Epithelial cell of prostate (primary cell): ENCODE results near the gene TSSK2.
"Not testable (repeated sequence)": the region's sequence is repeated elsewhere in the genome, so short reads cannot be mapped to it uniquely, and the experiment has no call there.

Experiments used
- DNase-seq: peaks from one replicate; pipeline ENCODE4 v3.0.0-alpha.2; 2011; ENCODE audit warnings: low read depth, low spot score
- H3K27ac ChIP-seq: fragments of 450-650 bp; 2 replicates; pipeline ENCODE4 v1.5.1; 2017; ENCODE audit warnings: mild to moderate bottlenecking

The TSSK2 gene

DNA sequence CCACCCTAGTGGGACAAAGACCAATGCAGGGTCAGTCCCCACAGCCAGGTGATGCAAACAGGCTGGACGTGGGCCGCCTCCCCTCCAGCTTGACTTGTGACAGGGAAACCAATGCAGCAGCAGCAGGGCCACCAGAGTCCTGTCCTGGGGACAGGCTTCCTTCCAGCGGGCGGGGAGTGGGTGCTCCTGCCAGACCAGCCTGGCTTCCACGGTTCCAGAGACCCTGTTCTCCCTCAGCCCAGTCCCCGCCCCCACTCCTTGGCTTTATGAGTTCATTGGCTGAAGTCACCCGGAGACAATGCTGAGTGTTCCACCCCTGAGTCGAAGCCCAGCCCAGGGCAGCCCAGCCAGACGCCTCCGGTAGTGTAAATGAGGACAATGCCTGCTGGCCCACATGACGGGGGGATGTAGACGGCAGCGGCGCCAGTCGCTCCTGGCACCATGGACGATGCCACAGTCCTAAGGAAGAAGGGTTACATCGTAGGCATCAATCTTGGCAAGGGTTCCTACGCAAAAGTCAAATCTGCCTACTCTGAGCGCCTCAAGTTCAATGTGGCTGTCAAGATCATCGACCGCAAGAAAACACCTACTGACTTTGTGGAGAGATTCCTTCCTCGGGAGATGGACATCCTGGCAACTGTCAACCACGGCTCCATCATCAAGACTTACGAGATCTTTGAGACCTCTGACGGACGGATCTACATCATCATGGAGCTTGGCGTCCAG, at the start of gene TSSK2:
TSS of gene TSSK2 (plus strand) at position 350 of the 726 bp plus-strand sequence. CDS start at position 442, 92 bp downstream.
- H3K27ac ChIP-seq = peak within 1 kb of the TSS; percentile 54
- no peak for DNase-seq

DNA sequence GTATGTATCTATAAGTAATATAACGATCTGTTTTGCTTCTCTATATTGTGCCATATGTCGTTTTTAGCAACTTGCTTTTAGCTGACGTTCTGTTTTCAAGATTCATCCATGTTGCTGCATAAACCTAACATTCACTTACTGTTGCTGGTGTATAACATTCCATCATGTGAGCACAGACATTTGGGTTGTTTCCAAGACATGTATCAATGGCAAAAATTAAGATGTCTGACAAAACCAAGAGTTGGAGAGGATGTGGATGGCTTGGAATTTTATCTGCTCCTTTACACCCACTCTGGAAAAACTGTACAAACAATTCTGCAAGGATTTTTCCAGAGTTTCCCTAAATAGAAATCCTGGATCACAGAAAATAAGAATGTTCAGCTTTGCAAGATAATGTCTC, 49.8 kb upstream of the TSSK2 start:
- H3K27ac ChIP-seq = no peak overlapping the region
- DNase-seq = no peak

DNA sequence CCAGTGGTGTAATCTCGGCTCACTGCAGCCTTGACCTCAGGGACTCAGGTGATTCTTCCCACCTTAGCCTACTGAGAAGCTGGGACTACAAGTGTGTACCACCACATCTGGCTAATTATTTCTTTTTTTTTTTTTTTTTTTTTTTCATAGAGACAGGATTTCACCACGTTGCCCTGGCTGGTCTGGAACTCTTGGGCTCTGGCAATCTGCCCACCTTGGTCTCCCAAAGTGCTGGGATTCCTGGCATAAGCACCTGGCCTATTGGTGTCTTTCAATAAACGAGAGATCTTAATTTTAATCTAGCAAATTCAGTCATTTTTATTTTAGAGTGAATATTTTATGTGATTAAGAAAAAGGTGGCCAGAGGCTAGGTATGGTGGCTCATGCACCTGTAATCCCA, 49.0 kb upstream of the TSSK2 start:
- no peak overlapping the region for H3K27ac ChIP-seq
- no peak for DNase-seq

DNA sequence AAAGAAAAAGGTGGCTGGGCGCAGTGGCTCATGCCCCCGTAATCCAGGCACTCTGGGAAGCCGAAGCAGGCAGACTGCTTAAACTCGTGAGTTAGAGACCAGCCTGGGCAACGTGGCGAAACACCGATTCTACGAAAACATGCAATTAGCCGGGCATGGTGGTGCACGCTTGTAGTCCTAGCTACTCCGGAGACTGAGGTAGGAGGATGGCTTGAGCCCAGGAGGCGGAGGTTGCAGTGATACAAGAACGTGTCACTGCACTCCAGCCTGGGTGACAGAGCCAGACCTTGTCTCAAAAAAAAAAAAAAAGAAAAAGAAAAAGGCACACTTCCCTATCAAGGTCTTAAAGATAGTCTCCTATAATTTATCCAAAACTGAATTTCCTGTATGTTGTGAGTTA, 48.3 kb upstream of the TSSK2 start:
- no peak for DNase-seq

DNA sequence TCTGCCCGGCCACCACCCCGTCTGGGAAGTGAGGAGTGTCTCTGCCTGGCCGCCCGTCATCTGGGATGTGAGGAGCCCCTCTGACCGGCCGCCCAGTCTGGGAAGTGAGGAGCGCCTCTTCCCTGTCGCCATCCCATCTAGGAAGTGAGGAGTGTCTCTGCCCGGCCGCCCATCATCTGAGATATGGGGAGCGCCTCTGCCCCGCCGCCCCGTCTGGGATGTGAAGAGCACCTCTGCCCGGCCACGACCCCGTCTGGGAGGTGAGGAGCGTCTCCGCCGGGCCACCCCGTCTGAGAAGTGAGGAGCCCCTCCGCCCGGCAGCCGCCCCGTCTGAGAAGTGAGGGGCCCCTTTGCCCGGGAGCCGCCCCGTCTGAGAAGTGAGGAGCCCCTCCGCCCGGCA, 47.0 kb upstream of the TSSK2 start:
- not testable (repeated sequence) for DNase-seq, H3K27ac ChIP-seq

More for the DNA sequence above, 48.3 kb upstream of the TSSK2 start:
- H3K27ac ChIP-seq = no peak overlapping the region

DNA sequence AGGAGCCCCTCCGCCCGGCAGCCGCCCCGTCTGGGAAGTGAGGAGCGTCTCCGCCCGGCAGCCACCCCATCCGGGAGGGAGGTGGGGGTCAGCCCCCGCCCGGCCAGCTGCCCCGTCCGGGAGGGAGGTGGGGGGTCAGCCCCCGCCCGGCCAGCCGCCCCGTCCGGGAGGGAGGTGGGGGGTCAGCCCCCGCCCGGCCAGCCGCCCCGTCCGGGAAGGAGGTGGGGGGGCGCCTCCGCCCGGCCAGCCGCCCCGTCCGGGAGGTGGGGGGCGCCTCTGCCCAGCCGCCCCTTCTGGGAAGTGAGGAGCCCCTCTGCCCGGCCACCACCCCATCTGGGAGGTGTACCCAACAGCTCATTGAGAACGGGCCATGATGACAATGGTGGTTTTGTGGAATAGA, 46.5 kb upstream of the TSSK2 start:
- not testable (repeated sequence) for DNase-seq, H3K27ac ChIP-seq

DNA sequence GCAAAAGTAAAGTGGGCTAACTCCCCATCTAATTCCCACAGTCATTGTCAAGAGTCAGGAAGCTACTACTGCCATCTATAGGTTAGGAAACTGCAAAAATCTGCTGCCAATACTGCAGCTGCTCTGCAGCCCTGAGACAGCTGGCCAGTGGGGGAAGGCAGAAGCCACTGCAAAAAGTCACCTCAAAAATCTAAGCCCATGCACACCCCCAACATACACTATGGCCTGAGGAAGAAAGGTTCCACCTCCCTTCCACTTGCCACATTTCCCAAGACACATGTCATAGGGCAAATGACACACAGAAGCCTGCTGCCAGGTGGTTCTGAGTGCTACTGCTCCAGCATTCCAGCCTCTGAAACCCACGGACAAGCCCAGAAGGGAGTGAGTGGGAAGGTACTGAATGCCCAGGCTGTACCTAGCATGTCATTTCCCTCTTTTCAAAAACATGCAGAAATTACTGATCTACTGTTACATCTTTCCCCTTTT, 45.8 kb upstream of the TSSK2 start:
- H3K27ac ChIP-seq = peak overlapping the region; percentile 36
- no peak for DNase-seq

DNA sequence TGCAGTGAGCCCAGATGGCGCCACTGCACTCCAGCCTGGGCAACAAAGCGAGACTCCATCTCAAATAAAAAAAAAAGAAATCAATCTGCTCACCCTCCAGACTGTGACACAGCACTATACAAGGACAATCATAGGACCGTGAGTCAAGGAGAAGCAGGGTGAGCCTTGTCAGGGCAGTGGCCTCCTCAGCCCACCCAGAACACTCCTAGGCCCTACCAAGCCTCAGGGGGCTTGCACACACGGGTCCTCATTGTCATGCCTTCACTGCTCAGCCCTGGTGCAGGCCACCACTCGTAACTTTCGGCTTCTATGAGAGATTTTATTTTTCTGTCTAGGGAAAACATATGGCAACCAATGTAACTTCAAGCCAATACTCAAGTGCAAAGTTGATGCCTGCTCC, 44.7 kb upstream of the TSSK2 start:
- H3K27ac ChIP-seq = peak overlapping the region; percentile 36
- no peak for DNase-seq

DNA sequence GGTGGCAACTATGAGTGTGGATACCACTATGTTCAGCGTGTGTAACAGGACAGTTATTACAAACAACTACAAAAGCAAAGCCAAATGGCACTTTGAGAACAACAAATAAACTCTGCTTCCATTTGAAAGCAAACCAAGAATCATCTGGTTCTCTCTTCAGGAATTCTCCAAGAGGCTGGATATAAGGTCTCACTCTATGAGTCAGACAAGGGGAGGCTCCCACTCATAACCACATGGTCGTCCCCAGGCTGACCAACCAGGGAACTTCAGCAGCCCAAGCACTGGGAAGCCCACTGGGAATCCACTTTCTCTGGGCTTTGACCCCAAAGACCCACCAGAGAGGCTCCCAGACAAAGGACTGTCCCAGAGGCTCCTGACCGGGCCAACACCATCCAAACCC, 44.2 kb upstream of the TSSK2 start:
- H3K27ac ChIP-seq = peak overlapping the region; percentile 36

DNA sequence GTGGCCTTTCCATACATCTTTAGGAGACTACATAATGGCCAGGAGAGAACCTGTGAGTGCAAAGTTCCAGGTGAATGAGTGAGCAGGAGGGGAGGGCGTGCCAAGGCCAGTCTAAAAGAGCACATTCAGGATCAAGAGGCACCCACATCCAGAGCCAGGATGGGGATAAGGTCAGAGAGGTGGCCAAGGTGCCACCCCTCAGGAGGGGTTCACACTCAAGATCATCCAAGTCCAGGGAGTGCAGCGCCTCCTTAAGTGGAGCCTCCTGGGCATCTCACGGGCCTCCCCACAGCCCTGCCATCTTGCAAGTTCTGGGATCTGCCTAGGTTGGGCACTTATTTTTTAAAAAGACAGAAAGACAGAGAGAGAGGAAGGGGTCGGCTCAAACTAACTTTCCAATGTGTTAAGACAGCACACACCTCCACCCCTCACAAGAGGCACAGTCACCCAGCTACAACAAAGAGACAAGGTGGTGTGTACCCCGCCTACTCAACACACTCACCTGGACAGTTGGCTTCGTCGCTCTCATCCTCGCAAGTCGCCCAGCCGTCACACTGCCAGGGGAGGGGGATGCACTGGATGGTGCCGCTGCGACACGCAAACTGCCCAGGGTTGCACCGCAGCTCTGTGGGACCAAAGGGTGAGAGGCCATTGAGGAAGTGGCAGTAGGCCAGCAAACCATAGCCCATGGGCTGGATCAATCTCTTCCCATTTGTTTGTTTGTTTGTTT, 42.1 kb upstream of the TSSK2 start:
- no peak for DNase-seq
- H3K27ac ChIP-seq = no peak overlapping the region

More for the DNA sequence above, 44.2 kb upstream of the TSSK2 start:
- no peak for DNase-seq

DNA sequence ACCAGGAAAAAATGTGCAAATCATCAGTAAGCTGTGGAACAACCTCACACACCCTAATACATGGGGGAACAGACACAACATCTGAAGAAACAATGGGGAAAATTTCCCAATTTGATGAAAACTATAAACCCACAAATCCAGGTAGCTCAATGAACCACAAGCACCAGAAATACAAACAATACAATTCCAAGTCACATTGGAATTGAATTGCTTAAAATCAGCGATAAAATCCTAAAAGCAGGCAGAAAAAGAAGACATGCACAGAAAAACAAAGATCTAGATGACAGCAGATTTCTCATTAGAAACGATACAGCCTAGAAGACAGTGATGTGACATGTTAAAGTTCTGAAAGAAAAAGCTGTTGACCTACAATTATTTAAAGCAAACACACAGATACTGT, 40.9 kb upstream of the TSSK2 start:
- no peak overlapping the region for H3K27ac ChIP-seq

DNA sequence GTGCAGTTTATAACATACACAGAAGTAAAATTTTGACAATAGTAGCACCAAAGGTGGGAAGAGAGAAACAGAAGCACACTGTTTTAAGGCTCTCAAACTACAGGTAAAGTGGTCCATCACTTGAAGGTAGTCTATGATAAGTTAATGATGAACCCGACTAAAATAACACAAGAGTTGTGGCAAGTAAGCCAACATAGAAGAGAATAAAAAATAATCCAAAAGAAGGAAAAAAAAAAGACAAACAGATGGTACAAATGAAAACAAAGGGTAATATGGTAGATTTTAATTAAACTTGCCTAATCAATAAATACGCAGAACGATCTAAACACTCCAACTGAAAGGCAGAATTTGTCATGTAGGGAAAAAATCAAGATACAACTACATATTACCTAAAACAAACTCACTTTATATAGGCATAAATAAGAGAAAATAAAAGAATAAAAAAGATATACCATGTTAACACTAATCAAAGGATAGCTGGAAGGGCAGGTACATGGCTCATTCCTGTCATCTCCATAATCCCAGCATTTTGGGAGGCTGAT, 40.5 kb upstream of the TSSK2 start:
- H3K27ac ChIP-seq = no peak overlapping the region
- DNase-seq = no peak

More for the DNA sequence above, 40.9 kb upstream of the TSSK2 start:
- no peak for DNase-seq

DNA sequence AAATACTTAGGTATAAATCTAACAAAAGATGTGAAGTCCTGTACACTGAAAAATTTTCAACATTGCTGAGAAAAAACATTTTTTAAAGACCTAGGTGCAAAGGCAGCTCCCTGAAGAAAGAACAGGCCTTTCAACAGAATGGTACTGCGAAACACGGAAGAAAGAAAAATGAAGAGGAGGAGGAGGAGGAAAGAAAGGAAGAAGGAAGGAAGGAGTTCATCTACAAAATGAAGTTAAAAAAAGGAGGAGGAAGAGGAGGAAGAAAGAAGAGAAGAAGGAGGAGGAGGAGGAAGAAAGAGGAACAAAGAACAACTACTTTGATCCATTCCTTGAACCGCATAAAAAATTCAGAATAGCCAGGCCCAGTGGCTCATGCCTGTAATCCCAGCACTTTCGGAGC, 38.4 kb upstream of the TSSK2 start:
- H3K27ac ChIP-seq = no peak overlapping the region
- DNase-seq = no peak

DNA sequence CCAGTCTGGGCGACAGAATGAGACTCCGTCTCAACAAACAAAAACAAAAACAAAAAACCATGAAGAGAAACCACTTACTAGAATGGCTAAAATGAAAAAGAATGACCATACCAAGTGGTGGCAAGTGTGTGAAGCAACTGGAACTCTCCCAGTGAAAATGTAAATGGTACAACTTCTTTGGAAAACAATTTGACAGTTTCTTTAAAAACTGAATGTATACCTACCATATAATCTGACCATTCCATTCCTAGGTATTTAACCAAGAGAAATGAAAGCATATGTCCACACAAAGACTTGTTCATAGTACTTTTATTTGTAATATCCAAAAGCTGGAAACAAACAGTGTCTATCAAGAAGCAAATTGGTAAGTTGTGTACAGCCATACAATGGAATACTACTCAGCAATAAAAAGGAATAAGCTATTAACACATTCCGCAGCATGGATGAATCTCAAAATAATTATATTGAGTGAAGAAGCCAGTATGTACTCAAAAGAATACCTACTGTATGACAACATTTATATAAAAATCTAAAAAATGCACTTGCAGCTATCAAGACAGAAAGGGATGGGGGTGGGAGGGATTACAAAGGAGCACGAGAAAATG, 36.6 kb upstream of the TSSK2 start:
- no peak overlapping the region for H3K27ac ChIP-seq
- no peak for DNase-seq

DNA sequence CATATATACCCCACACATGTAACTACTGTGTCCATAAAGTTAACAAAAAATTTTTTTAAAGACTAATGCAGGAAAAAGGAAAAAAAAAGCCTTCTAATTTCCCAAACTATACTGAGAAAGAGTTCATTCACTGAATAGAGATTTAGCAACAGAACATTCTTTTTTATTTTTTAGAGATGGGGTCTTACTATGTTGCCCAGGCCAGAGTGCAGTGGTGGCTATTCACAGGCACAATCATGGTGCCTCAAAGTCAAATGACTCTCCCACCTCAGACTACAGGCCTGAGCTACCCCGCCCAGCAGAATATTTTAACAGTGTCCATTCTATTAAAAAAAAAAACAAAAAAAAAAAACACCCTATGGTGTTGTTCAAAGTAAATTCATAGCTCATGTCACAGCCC, 34.6 kb upstream of the TSSK2 start:
- DNase-seq = no peak
- no peak overlapping the region for H3K27ac ChIP-seq

DNA sequence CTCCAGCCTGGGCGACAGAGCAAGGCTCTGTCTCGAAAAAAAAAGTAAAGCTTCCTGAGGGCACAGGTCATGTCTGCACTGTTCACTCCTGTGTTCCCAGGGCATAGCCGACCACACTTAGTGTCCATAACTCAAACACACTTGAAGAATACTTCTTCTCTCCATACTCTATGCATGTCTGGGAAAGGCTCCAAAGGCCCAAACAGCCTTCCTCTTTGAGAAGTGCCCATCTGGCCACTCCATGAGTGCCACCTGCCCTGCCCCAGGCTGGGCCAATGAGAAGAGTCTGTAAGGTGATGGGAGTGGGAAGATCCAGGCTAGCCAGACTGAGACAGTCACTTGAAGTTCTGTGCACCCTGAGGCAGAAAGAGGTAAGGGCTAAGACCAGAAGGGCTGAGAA, 33.6 kb upstream of the TSSK2 start:
- no peak for DNase-seq

DNA sequence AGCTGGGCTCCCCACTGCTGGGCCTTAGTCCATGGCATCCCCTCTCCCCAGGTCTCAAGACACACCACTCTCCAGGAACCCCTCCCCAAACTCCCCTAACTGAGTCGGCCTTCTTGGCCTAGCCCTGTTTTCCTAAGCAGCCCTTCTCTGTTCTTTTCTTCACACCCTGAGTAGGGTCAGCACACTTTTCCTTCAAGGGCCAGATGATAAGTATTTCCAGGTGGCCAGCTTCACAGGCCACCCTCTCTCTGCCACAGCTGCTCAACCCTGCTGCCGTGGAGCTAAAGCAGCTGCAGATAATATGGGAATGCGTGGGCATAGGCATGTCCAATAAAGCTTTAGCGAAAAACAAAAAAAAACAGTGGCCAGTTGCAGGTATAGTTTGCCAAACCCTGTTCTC, 33.0 kb upstream of the TSSK2 start:
- DNase-seq = no peak
- H3K27ac ChIP-seq = no peak overlapping the region

More for the DNA sequence above, 33.6 kb upstream of the TSSK2 start:
- no peak overlapping the region for H3K27ac ChIP-seq

DNA sequence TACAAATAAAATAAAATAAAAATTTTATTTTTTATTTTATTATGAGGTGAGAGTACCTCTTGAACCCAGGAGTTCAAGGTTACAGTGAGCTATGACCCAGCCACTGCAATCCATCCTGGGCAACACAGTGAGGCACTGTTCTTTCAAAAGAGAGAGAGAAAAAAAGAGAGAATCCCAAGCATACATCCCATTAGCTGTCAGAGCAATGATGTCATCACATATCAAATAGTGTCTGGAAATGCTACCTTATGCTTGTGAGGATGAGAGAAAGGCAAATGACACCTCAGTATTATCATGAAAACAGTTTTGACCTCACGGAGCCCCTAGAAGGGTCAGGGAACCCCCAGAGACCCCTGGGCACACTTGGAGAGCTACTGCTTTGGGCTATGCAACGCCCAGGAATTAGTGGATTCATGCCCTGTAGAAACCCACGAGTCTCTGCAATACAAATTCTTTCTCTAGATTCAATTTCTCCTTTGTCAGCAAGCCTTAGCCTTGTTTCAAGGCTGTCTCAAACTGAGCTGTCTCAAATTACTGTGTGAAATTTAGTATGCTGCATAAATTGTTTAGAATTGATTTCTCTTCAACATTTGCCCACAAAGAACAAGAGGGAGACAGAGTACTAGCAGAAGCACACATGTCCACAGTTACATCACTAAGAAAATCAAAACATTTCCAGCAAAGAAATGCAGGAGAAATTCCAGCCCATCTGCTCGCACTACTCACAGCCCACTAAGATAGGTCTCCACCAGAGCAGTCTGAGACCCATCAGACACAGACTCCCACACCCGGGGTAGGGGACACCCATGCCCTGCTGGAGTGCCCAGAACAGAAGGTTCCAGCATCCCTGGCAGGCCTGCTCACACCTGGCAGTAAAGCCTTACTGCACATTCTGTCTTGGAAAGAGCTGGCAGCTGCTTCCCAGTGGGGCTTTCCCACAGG, 27.0 kb upstream of the TSSK2 start:
- no peak overlapping the region for H3K27ac ChIP-seq
- no peak for DNase-seq

DNA sequence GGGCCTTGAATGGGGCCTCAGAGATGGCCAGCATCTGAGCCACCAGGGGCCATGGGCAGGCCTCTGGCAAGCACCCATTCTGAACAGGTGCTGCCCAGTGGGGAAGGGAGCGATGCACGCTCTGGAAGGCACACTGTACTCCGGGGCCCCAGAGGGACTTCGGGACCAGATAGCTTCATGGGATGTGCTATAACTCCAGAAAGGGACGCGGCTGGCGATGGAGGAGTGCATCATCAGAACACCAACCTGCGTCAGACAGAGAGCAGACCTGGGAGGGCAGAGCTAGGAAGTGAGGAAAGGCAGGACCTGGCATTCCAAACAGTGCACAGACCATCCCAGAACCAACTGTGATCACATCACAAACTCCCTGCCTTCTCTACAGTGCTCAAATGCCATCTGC, 25.7 kb upstream of the TSSK2 start:
- H3K27ac ChIP-seq = no peak overlapping the region

More for the DNA sequence above, 25.7 kb upstream of the TSSK2 start:
- DNase-seq = no peak
